LNCaP clone FGC (cell line): ENCODE measurements around the gene SRGAP1.

Source experiments
- DNase-seq: peaks from one replicate; pipeline ENCODE4 v3.0.0-alpha.2; 2011; ENCODE audit warnings: low read depth
- H3K4me3 ChIP-seq: 2 replicates; pipeline ENCODE4 v1.5.1; 2011; ENCODE audit warnings: mild to moderate bottlenecking, low read depth, low read length, control low read depth
- CTCF ChIP-seq: IDR thresholded peaks from 2 replicates; pipeline ENCODE4 v1.5.1; 2012; ENCODE audit warnings: mild to moderate bottlenecking; ENCODE audit not compliant: control insufficient read depth, insufficient read depth; ENCODE audit errors: extremely low read depth

The SRGAP1 gene

GRCh38 chr12:63913929-63914328, 69.4 kb downstream of the SRGAP1 start:
- H3K4me3 ChIP-seq = no peak overlapping the region
- no peak for TF ChIP-seq CTCF
- no peak for DNase-seq

DNA sequence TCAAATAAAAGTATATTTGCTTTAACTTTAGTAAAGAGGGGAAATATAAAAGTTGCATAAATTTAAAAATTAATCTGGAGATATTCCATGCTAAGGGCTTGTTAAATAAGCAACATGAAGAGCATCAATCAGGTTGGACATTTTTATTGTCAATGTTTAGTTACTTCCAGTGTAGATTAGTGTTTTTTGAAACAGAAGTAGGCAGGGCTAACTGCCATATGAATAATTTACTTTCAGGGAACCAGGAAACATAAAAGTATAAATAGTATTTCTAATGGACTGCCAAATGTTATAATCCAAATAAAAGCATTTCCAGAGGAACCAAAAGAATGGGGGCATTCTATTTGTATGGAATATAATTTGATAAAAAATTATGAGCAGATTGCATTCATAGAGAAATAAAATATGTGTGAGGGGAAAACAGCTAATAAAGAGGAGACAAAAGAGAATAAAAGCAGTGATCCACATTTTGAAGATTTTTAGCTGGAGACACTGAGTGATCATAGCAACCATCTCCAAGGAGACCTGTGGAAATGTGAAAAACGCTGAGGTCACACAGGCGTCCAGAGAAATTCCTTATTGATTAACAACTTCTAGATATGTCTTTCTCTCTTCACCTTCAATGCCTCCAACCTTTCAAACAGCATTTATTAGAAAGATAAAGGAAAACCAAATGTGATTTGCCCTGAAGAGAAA, 70.8 kb downstream of the SRGAP1 start:
- no peak overlapping the region for H3K4me3 ChIP-seq
- no peak for DNase-seq
- no peak for TF ChIP-seq CTCF

- TF ChIP-seq CTCF = no peak
- H3K4me3 ChIP-seq = no peak overlapping the region
- DNase-seq = no peak
These were observed 72.3 kb downstream of the SRGAP1 start for GRCh38 chr12:63916561-63917476.

DNA sequence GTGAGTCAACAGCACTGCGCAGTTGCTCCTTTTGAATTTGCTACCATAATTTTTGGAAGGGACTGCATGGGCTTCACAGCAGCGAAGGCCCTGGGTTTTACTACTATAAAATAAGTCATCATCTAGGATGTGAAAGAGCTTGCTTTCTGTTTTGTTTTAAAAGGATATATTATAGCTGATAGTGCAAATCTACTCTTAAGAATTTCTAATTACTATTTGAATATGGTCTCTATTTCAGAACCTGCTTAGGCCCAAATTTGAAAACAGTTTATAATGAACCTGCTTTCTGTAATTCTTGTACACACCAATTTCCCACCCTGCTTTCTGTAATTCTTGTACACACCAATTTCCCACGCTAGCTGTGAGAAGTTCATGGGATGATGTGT, 73.0 kb downstream of the SRGAP1 start:
- no peak for DNase-seq
- no peak overlapping the region for H3K4me3 ChIP-seq
- no peak for TF ChIP-seq CTCF

DNA sequence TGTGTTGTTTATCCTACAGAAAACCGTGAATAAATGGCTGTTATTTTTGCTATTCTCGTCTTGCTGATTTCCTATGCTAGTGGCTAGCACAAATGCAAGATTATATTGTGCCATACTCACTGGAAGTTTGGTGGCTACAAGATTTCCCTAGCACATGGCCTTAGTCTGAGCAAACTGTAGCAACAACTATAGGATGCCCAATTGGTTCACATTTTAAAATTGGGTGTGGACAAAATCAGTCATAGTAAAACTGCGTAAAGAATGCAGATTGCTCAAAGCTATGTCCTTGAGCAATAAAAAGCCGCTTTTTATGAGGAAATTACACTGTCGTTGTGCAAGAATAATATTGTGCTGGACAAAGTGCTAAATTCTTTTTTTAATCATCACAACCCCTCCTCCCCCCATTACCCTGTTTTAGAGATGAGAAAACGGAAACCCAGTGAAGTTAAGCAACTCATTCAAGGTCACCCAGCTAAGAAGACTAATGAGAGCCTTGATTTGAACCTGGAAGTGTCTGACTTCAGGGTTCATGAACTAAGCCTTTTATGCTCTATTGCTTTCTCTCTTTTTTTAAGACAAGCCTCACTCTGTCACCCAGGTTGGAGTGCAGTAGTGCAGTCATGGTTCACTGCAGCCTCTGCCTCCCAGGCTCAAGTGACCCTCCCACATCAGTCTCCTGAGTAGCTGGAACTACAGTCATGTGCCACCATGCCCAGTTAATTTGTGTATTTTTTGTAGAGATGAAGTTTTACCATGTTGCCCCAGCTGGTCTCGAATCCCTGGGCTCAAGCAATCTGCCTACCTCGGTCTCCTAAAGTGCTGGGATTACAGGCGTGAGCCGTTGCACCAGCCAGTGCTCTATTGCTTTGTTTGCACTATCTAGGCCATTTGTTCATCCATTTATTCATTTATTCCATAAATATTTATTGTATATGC, 73.6 kb downstream of the SRGAP1 start:
- TF ChIP-seq CTCF = no peak
- no peak for DNase-seq
- no peak overlapping the region for H3K4me3 ChIP-seq

- no peak for TF ChIP-seq CTCF
- no peak for DNase-seq
- H3K4me3 ChIP-seq = no peak overlapping the region
These were observed 74.3 kb downstream of the SRGAP1 start for GRCh38 chr12:63918800-63919300.
